HG03342 (cell line): ENCODE measurements around the gene DUSP8.
"Not testable (repeated sequence)": the region's sequence is repeated elsewhere in the genome, so short reads cannot be mapped to it uniquely, and the experiment has no call there.

Source experiments
- ATAC-seq: cut with Tn5 transposase; IDR thresholded peaks from one replicate; pipeline ENCODE4 v1.9.1; 2021; ENCODE audit warnings: mild to moderate bottlenecking, moderate library complexity; ENCODE audit not compliant: unreplicated experiment

The DUSP8 gene

GRCh38 chr11:1589191-1589963 lies 17.3 kb upstream of the DUSP8 start:
- not testable (repeated sequence) for ATAC-seq

GRCh38 chr11:1586699-1587098 lies 14.6 kb upstream of the DUSP8 start:
- ATAC-seq: no peak

- not testable (repeated sequence) for ATAC-seq
These were observed 12.7 kb upstream of the DUSP8 start, which contains the start of gene KRTAP5-1 for GRCh38 chr11:1584661-1585370. Gene KRTAP5-1 (minus strand): TSS chr11:1585283. CDS start chr11:1585249, 34 bp downstream.

- ATAC-seq: not testable (repeated sequence)
These were observed 10.8 kb upstream of the DUSP8 start for GRCh38 chr11:1582909-1583308.

- ATAC-seq: no peak
These were observed 9.9 kb upstream of the DUSP8 start for GRCh38 chr11:1581976-1582375.

- no peak for ATAC-seq
These were observed 4.8 kb upstream of the DUSP8 start for GRCh38 chr11:1576825-1577224.

- not testable (repeated sequence) for ATAC-seq
These were observed 3.7 kb upstream of the DUSP8 start for GRCh38 chr11:1575756-1576155.

- ATAC-seq: no peak
These were observed 2.8 kb upstream of the DUSP8 start for GRCh38 chr11:1574933-1575242.

GRCh38 chr11:1574238-1574932 lies 2.3 kb upstream of the DUSP8 start:
- ATAC-seq: no peak

- no peak for ATAC-seq
These were observed 1.8 kb upstream of the DUSP8 start for GRCh38 chr11:1573903-1574237.

GRCh38 chr11:1573077-1573902 lies 1.2 kb upstream of the DUSP8 start:
- ATAC-seq: no peak

- no peak for ATAC-seq
These were observed 293 bp downstream of the DUSP8 start for GRCh38 chr11:1571760-1572196.

- ATAC-seq: no peak
These were observed 943 bp downstream of the DUSP8 start for GRCh38 chr11:1570896-1571759.

GRCh38 chr11:1570531-1570895 lies 1.6 kb downstream of the DUSP8 start:
- ATAC-seq: no peak

GRCh38 chr11:1570001-1570453 lies 2.0 kb downstream of the DUSP8 start:
- no peak for ATAC-seq

GRCh38 chr11:1569251-1569780 lies 2.8 kb downstream of the DUSP8 start:
- ATAC-seq: no peak

GRCh38 chr11:1568441-1568911 lies 3.6 kb downstream of the DUSP8 start:
- ATAC-seq: no peak

GRCh38 chr11:1567721-1568100 lies 4.4 kb downstream of the DUSP8 start:
- no peak for ATAC-seq

- no peak for ATAC-seq
These were observed 4.9 kb downstream of the DUSP8 start for GRCh38 chr11:1567052-1567720.
